AG09319 (cell line): ENCODE results near the gene ARSA.

Source experiments
- DNase-seq: peaks from one replicate; pipeline ENCODE4 v3.0.0-alpha.2; 2010; ENCODE audit warnings: low read depth; ENCODE audit errors: extremely low read depth
- CTCF ChIP-seq: IDR thresholded peaks from 2 replicates; pipeline ENCODE4 v1.5.1; 2011; ENCODE audit warnings: low read depth, mild to moderate bottlenecking, inconsistent platforms, low read length, moderate library complexity

ARSA gene

GRCh38 chr22:50628543-50629134, 687 bp upstream of the ARSA start:
- TF ChIP-seq CTCF, result no peak

GRCh38 chr22:50626850-50627641, 906 bp downstream of the ARSA start:
- no peak for TF ChIP-seq CTCF
- DNase-seq, result no peak

More at GRCh38 chr22:50628543-50629134, 687 bp upstream of the ARSA start:
- DNase-seq, result no peak

- TF ChIP-seq CTCF, result no peak
- DNase-seq, result no peak
Measured at GRCh38 chr22:50626314-50626849, 1.6 kb downstream of the ARSA start.

- DNase-seq, result no peak
- TF ChIP-seq CTCF, result no peak
Measured at GRCh38 chr22:50625568-50626313, 2.2 kb downstream of the ARSA start.

- no peak for DNase-seq
- no peak for TF ChIP-seq CTCF
Measured at GRCh38 chr22:50625131-50625567, 2.8 kb downstream of the ARSA start.

- TF ChIP-seq CTCF, result no peak
- no peak for DNase-seq
Measured at GRCh38 chr22:50624347-50625130, 3.4 kb downstream of the ARSA start.
